ENCODE data around the gene SLC15A1. TPM values are rescaled to one million over a fixed set of nuclear protein-coding genes. Genes with fewer than 3 reads are reported as not detected.
"Not testable (repeated sequence)": the region's sequence is repeated elsewhere in the genome, so short reads cannot be mapped to it uniquely, and the experiment has no call there.

The SLC15A1 gene
- total RNA-seq, 2 donors from 2014 or later, result not detected

- Mint-ChIP-seq H3K27me3 (ENCODE audit: low read depth) (no peaks in the 10 kb centered on the region), H3K36me3 (ENCODE audit: insufficient read depth in 2 of 2) (no peaks in the 10 kb centered on the region), H3K9me3 (no peaks in the 10 kb centered on the region), H3K27ac (no peak overlapping the region), H3K4me1 (ENCODE audit: low read depth) (peaks cover 5% of the 10 kb centered on the region), H3K4me3 (no peak overlapping the region)
- no peak for DNase-seq
- no peak for ATAC-seq (replicated peaks in 1 of 2)
Observed at GRCh38 chr13:98650396-98651107, 101.9 kb downstream of the SLC15A1 start.

GRCh38 chr13:98649861-98650260 lies 102.6 kb downstream of the SLC15A1 start:
- ATAC-seq (replicated peaks in 1 of 2) (no peak), DNase-seq (no peak)
- Mint-ChIP-seq H3K27me3 (ENCODE audit: low read depth) (no peaks in the 10 kb centered on the region), H3K27ac (no peak overlapping the region), H3K36me3 (ENCODE audit: insufficient read depth in 2 of 2) (no peaks in the 10 kb centered on the region), H3K9me3 (no peaks in the 10 kb centered on the region), H3K4me1 (ENCODE audit: low read depth) (peaks cover 5% of the 10 kb centered on the region), H3K4me3 (no peak overlapping the region)

GRCh38 chr13:98648686-98649085 lies 103.8 kb downstream of the SLC15A1 start:
- no peak overlapping the region for H3K27ac Mint-ChIP-seq
- no peaks in the 10 kb centered on the region for H3K9me3 Mint-ChIP-seq
- ATAC-seq (replicated peaks in 1 of 2), result no peak
- H3K4me3 Mint-ChIP-seq, result no peak overlapping the region
- no peaks in the 10 kb centered on the region for H3K36me3 Mint-ChIP-seq (ENCODE audit: insufficient read depth in 2 of 2)
- no peaks in the 10 kb centered on the region for H3K27me3 Mint-ChIP-seq (ENCODE audit: low read depth)
- DNase-seq, result no peak
- H3K4me1 Mint-ChIP-seq (ENCODE audit: low read depth), result peaks cover 6% of the 10 kb centered on the region

GRCh38 chr13:98648141-98648540 lies 104.3 kb downstream of the SLC15A1 start:
- no peaks in the 10 kb centered on the region for H3K9me3 Mint-ChIP-seq
- peaks cover 6% of the 10 kb centered on the region for H3K4me1 Mint-ChIP-seq (ENCODE audit: low read depth)
- H3K27ac Mint-ChIP-seq, result no peak overlapping the region
- no peak overlapping the region for H3K4me3 Mint-ChIP-seq
- DNase-seq (no peak), ATAC-seq (replicated peaks in 1 of 2) (no peak)
- no peaks in the 10 kb centered on the region for H3K27me3 Mint-ChIP-seq (ENCODE audit: low read depth)
- H3K36me3 Mint-ChIP-seq (ENCODE audit: insufficient read depth in 2 of 2), result no peaks in the 10 kb centered on the region

- ATAC-seq (replicated peaks in 1 of 2) (no peak), DNase-seq (no peak)
- no peak overlapping the region for H3K4me3 Mint-ChIP-seq
- H3K27ac Mint-ChIP-seq, result no peak overlapping the region
- no peaks in the 10 kb centered on the region for H3K9me3 Mint-ChIP-seq
- no peaks in the 10 kb centered on the region for H3K36me3 Mint-ChIP-seq (ENCODE audit: insufficient read depth in 2 of 2)
- H3K4me1 Mint-ChIP-seq (ENCODE audit: low read depth), result peaks cover 5% of the 10 kb centered on the region
- no peaks in the 10 kb centered on the region for H3K27me3 Mint-ChIP-seq (ENCODE audit: low read depth)
Observed at GRCh38 chr13:98647121-98647520, 105.4 kb downstream of the SLC15A1 start.

GRCh38 chr13:98643479-98643878 lies 109.0 kb downstream of the SLC15A1 start:
- Mint-ChIP-seq H3K36me3 (ENCODE audit: insufficient read depth in 2 of 2) (no peaks in the 10 kb centered on the region), H3K27me3 (ENCODE audit: low read depth) (peaks cover 6% of the 10 kb centered on the region), H3K4me3 (no peak overlapping the region), H3K9me3 (no peaks in the 10 kb centered on the region), H3K4me1 (ENCODE audit: low read depth) (peaks cover 5% of the 10 kb centered on the region), H3K27ac (no peak overlapping the region)
- ATAC-seq (replicated peaks in 1 of 2) (no peak), DNase-seq (no peak)

GRCh38 chr13:98641075-98641474 lies 111.4 kb downstream of the SLC15A1 start:
- DNase-seq (no peak), ATAC-seq (replicated peaks in 1 of 2) (no peak)
- H3K27me3 Mint-ChIP-seq (ENCODE audit: low read depth), result peaks cover 6% of the 10 kb centered on the region
- H3K27ac Mint-ChIP-seq, result no peak overlapping the region
- no peaks in the 10 kb centered on the region for H3K36me3 Mint-ChIP-seq (ENCODE audit: insufficient read depth in 2 of 2)
- H3K9me3 Mint-ChIP-seq, result no peaks in the 10 kb centered on the region
- peaks cover 5% of the 10 kb centered on the region for H3K4me1 Mint-ChIP-seq (ENCODE audit: low read depth)
- no peak overlapping the region for H3K4me3 Mint-ChIP-seq

GRCh38 chr13:98639785-98640184 lies 112.7 kb downstream of the SLC15A1 start:
- not testable (repeated sequence) for DNase-seq; ATAC-seq (replicated peaks in 1 of 2); H3K9me3 Mint-ChIP-seq; H3K27me3 Mint-ChIP-seq (ENCODE audit: low read depth); H3K4me3 Mint-ChIP-seq; H3K4me1 Mint-ChIP-seq (ENCODE audit: low read depth); H3K27ac Mint-ChIP-seq; H3K36me3 Mint-ChIP-seq (ENCODE audit: insufficient read depth in 2 of 2)

GRCh38 chr13:98638352-98638751 lies 114.1 kb downstream of the SLC15A1 start:
- not testable (repeated sequence) for ATAC-seq (replicated peaks in 1 of 2); H3K4me3 Mint-ChIP-seq; H3K9me3 Mint-ChIP-seq; H3K36me3 Mint-ChIP-seq (ENCODE audit: insufficient read depth in 2 of 2); DNase-seq; H3K27me3 Mint-ChIP-seq (ENCODE audit: low read depth); H3K4me1 Mint-ChIP-seq (ENCODE audit: low read depth); H3K27ac Mint-ChIP-seq

Other genes starting within 250 kb of the SLC15A1 start
- gene STK24, start 175.6 kb downstream of the SLC15A1 start, total RNA-seq, result 100 to 1,000 TPM; 175 to 207 TPM
- gene DOCK9, start 225.4 kb upstream of the SLC15A1 start, total RNA-seq, result 10 to 100 TPM; 51.6 to 71.5 TPM

Data from activated T-cell treated with anti-CD3 and anti-CD28 coated beads, Interleukin-2, amount 50 U/mL, for 72 hours (primary cell).